Right lobe of liver (tissue), 6 donors: ENCODE results near the gene EEIG2. TPM values are rescaled to one million over a fixed set of nuclear protein-coding genes. Genes with fewer than 3 reads are reported as not detected.

Experiments used
- ATAC-seq, 4 donors: fragments of 200-7000 bp; cut with Tn5 transposase; one replicate each; pipeline ENCODE4 v1.9.1; 2020; ENCODE audit warnings: mild to moderate bottlenecking in 4 of 4, moderate library complexity in 4 of 4
- DNase-seq, 3 donors: peaks; one replicate each; pipeline ENCODE4 v3.0.0-alpha.2; 2020
- H3K27ac ChIP-seq, 3 donors: fragments of 200-600 bp; one replicate each; pipeline ENCODE4 v1.8.0; 2022
- H3K27me3 ChIP-seq, 2 donors: fragments of 200-600 bp; one replicate each; pipeline ENCODE4 v1.8.0; 2022
- H3K36me3 ChIP-seq, 4 donors: fragments of 200-600 bp; sonication (generic) in 1 of 4; one replicate each; pipeline versions ENCODE4 v1.5.1 to v1.8.0; 2017 to 2022; ENCODE audit warnings: control low read depth in 1 of 4
- H3K4me1 ChIP-seq, 4 donors: fragments of 200-600 bp; sonication (generic) in 1 of 4; one replicate each; pipeline versions ENCODE4 v1.5.1 to v1.8.0; 2017 to 2022; ENCODE audit warnings: control low read depth in 1 of 4
- H3K4me3 ChIP-seq, 3 donors: fragments of 200-600 bp; one replicate each; pipeline ENCODE4 v1.8.0; 2022
- H3K9me3 ChIP-seq, 4 donors: fragments of 200-600 bp; sonication (generic) in 1 of 4; one replicate each; pipeline versions ENCODE4 v1.5.1 to v1.8.0; 2017 to 2022; ENCODE audit warnings: control low read depth in 1 of 4
- POLR2A ChIP-seq: fragments of 450-650 bp; IDR thresholded peaks from one replicate; pipeline ENCODE4 v1.6.1; 2017; ENCODE audit warnings: antibody characterized with exemption, mild to moderate bottlenecking
- WGBS: methylation state at CpG from one replicate; pipeline ENCODE4 v1.1.6; 2018; ENCODE audit warnings: low coverage, low lambda C conversion rate; ENCODE audit not compliant: insufficient coverage; ENCODE audit errors: missing lambda C conversion rate; 5-methylcytosine and 5-hydroxymethylcytosine counted together
- intact Hi-C, 2 donors: fragments of 100-400 bp; cut with DNase I; formaldehyde crosslinking; loops; one replicate each; pipeline versions ENCODE4 v1.11.2 to v1.14.1; 2022
- total RNA-seq, 6 experiments: library from RNA; depleted of rRNA in 2 of 6; stranded (reverse); fragments of >200 nt in 2 of 6; fragmentation: NEBNext Ultra II Directional in 3 of 6; extraction: Animal tissue kit (Norgen Biotek cat#: 25700) in 3 of 6; gene quantifications; one replicate each; pipeline versions ENCODE4 v1.1.0 to v1.2.4, GENCODE V29; 2016 to 2023
- TF ChIP-seq, protein P1 (sequence below), 4 donors: fragments of 200-600 bp in 3 of 4; fragments of 450-650 bp in 1 of 4; IDR thresholded peaks; one replicate each; pipeline versions ENCODE4 v1.5.1 to v1.8.0; 2016 to 2022; ENCODE audit warnings: antibody characterized with exemption in 4 of 4, mild to moderate bottlenecking in 2 of 4
- donor health status: DM: no; HTN: yes; CAD: no.
- donor health status: DM: no; HTN: no; CAD: no.
- donor health status: DM: no; HTN: no; CAD: no.
- donor health status: DM: no; HTN: yes; CAD: no.
- donor health status: DM: no; HTN: yes; CAD: no.

The EEIG2 gene
- total RNA-seq, 6 experiments from 2014 or later, result 0.88 to 6.5 (median 2.6) TPM

DNA sequence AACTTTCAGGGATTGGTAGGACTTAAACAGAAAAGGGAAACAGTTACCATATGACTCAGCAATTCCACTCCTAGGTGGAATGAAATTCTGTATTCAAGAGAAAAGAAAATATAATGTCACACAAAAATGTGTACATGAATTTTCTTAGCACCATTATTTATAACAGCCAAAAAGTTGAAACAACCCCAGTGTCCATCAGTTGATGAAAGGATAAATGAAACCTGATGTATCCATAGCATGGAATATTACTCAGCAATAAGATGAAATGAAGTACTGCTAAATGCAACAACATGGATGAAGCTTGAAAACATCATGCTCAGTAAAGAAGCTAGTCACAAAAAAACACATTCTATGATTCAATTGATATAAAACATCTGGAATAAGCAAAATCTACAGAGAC lies 15.5 kb downstream of the EEIG2 start:
- no peaks in the 10 kb centered on the region for H3K27me3 ChIP-seq
- no peak overlapping the region for H3K4me3 ChIP-seq
- no peaks in the 10 kb centered on the region for H3K36me3 ChIP-seq
- DNase-seq (no peak), ATAC-seq (no peak)
- H3K9me3 ChIP-seq, result no peaks in the 10 kb centered on the region
- intact Hi-C loops, result no loop called here
- no peak overlapping the region for H3K27ac ChIP-seq
- no peak for TF ChIP-seq POLR2A
- TF ChIP-seq, protein P1, sequence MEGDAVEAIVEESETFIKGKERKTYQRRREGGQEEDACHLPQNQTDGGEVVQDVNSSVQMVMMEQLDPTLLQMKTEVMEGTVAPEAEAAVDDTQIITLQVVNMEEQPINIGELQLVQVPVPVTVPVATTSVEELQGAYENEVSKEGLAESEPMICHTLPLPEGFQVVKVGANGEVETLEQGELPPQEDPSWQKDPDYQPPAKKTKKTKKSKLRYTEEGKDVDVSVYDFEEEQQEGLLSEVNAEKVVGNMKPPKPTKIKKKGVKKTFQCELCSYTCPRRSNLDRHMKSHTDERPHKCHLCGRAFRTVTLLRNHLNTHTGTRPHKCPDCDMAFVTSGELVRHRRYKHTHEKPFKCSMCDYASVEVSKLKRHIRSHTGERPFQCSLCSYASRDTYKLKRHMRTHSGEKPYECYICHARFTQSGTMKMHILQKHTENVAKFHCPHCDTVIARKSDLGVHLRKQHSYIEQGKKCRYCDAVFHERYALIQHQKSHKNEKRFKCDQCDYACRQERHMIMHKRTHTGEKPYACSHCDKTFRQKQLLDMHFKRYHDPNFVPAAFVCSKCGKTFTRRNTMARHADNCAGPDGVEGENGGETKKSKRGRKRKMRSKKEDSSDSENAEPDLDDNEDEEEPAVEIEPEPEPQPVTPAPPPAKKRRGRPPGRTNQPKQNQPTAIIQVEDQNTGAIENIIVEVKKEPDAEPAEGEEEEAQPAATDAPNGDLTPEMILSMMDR (IDR thresholded peaks at IDR 0.05), result no peak
- no peaks in the 10 kb centered on the region for H3K4me1 ChIP-seq

DNA sequence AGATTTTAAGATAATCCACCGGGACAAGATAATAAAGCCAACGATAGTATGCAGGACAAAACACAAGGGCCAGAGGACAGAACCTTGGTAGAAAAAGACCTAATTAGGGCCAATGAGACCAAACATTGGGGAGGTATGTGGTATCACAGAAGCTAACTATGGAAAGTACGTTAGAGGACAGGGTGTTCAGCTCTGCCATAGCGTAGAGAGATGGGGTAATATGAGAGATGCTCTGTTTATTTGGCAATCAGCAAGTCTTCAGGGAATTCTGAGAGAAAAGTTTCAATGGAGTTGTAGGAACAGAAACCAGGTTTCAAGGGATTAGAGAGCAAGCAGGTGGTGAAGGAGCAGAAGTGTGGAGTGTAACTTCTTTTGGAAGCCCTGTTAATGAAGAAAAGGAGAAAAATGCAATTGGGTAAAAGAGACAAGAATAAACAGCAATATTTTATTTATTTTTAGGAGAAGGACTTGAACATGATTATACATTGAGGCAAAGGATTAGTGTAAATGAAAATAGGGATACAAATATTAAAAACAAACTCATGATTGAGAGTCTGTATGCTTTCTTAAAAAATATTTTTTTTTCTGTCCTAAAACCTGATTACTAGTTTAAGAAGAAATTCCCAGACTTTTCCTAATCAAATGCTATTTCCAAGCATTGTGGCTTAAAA lies 24.0 kb downstream of the EEIG2 start:
- 51% methylated on average over 3 of the region's 4 CpGs for WGBS
- no peak overlapping the region for H3K27ac ChIP-seq
- H3K27me3 ChIP-seq, result no peaks in the 10 kb centered on the region
- TF ChIP-seq, protein P1 (IDR thresholded peaks at IDR 0.05), result no peak
- no peak for TF ChIP-seq POLR2A
- ATAC-seq, result peak in 1 of 4 donors; percentile 19
- no peak overlapping the region for H3K4me3 ChIP-seq
- H3K36me3 ChIP-seq, result no peaks in the 10 kb centered on the region
- DNase-seq, result no peak
- intact Hi-C loops, result no loop called here
- H3K4me1 ChIP-seq, result peaks cover 0 to 13% (median 6%) of the 10 kb centered on the region in 4 donors
- no peaks in the 10 kb centered on the region for H3K9me3 ChIP-seq

DNA sequence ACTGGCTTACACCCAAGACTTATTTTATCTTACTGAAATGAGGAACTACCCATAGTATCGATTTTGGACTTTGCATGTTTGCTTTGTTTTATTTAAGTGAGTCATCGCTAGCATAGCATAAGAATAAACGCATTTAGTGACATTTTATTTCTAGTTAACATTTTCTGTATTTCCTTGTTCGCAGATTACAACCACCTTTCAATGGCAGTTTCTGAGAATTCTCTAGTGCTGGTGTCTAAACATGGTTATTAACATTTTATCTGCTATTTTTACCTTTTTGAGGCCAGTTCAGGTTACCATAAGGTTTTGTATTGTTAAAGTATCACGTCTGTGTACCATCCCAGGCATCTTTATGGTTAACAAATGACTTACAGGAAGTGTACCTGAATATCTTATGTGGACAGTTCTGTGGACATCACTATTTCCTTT lies 24.5 kb downstream of the EEIG2 start:
- TF ChIP-seq POLR2A, result no peak
- TF ChIP-seq, protein P1 (IDR thresholded peaks at IDR 0.05), result no peak
- intact Hi-C loops, result no loop called here
- ATAC-seq, result peak in 3 of 4 donors; percentile 28 to 84 (median 71)
- 32% methylated on average over 5 of the region's 5 CpGs for WGBS
- no peak overlapping the region for H3K4me3 ChIP-seq
- no peaks in the 10 kb centered on the region for H3K9me3 ChIP-seq
- no peaks in the 10 kb centered on the region for H3K27me3 ChIP-seq
- H3K27ac ChIP-seq, result peak overlapping the region in 1 of 3 donors; percentile 25
- DNase-seq, result no peak
- no peaks in the 10 kb centered on the region for H3K36me3 ChIP-seq
- peaks cover 0 to 13% (median 6%) of the 10 kb centered on the region in 4 donors for H3K4me1 ChIP-seq

DNA sequence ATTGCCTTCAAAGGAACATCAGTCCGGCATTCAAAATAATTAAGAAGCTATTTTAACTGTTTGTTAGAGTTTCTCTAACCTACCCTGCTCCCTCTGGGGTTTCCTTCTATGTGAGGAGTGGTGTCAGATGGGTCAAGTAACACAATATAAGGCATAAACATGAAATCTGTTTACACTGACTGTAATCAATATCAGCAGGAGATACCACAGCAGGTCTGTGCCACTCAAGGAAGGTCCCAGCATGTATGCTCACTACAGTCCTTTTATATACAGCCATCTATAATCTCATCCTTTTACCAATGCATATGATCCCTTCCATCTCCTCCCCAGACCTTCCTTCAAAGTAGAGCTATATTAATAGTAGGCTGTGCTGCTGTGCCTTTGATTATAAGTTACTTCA lies 25.4 kb downstream of the EEIG2 start:
- Histone ChIP-seq H3K4me3 (no peak overlapping the region), H3K36me3 (no peaks in the 10 kb centered on the region), H3K27ac (no peak overlapping the region), H3K9me3 (no peaks in the 10 kb centered on the region), H3K4me1 (peaks cover 0 to 13% (median 6%) of the 10 kb centered on the region in 4 donors), H3K27me3 (no peaks in the 10 kb centered on the region)
- ATAC-seq (no peak), DNase-seq (no peak)
- WGBS, result 63% methylated on average over 1 of the region's 1 CpG
- intact Hi-C loops, result no loop called here
- TF ChIP-seq, protein P1 (IDR thresholded peaks at IDR 0.05), result no peak
- TF ChIP-seq POLR2A, result no peak
